HCT116 (cell line): ENCODE results near the gene MYO16.

ENCODE experiments used
- CTCF ChIP-seq, 3 experiments: fragments of 200-600 bp in 1 of 3; sonication (generic) in 1 of 3; IDR thresholded peaks in 2 of 3; conservative IDR thresholded peaks in 1 of 3; 2 replicates each; pipeline ENCODE4 v1.5.1; 2012 to 2017; ENCODE audit warnings: low read depth in 2 of 3, low read length in 2 of 3, antibody characterized with exemption in 1 of 3, borderline replicate concordance in 1 of 3, control low read depth in 1 of 3, mild to moderate bottlenecking in 1 of 3, mixed read lengths in 1 of 3, mixed run types in 1 of 3, moderate library complexity in 1 of 3; ENCODE audit not compliant: insufficient read depth in 1 of 3
- EZH2 ChIP-seq: fragments of 200-600 bp; sonication (generic); IDR thresholded peaks from 2 replicates; pipeline ENCODE4 v1.6.1; 2017; ENCODE audit warnings: antibody characterized with exemption, mixed run types
- FOSL1 ChIP-seq: IDR thresholded peaks from 2 replicates; pipeline ENCODE4 v1.6.1; 2012; ENCODE audit warnings: low read depth
- TCF7L2 ChIP-seq: IDR thresholded peaks from 2 replicates; pipeline ENCODE4 v1.7.0; 2011; ENCODE audit warnings: borderline replicate concordance, inconsistent platforms; ENCODE audit not compliant: insufficient read depth, insufficient read length; ENCODE audit errors: extremely low read depth

GRCh38 chr13:108705031-108705430, 75.6 kb downstream of the MYO16 start:
- TF ChIP-seq TCF7L2: no peak
- no peak for TF ChIP-seq FOSL1
- no peak for TF ChIP-seq CTCF (IDR thresholded peaks at IDR 0.05 in 2 of 3, conservative IDR thresholded peaks at IDR 0.05 in 1 of 3; ENCODE audit: borderline replicate concordance in 1 of 3, insufficient read depth in 1 of 3, low read depth in 2 of 3, low read length in 2 of 3)
- no peak for TF ChIP-seq EZH2
